Measurements from ENCODE around the gene ACBD6. TPM values are rescaled to one million over a fixed set of nuclear protein-coding genes. Genes with fewer than 3 reads are reported as not detected.

Gene ACBD6
- total and polyA plus RNA-seq, 2 experiments from 2014 or later = 72.2 to 73.9 TPM

GRCh38 chr1:180524160-180524914 lies 22.0 kb upstream of the ACBD6 start:
- no peak for DNase-seq (ENCODE audit: low read depth in 1 of 2, low spot score in 1 of 2)

GRCh38 chr1:180522213-180522515 lies 19.8 kb upstream of the ACBD6 start:
- Histone ChIP-seq H3K36me3 (no peaks in the 10 kb centered on the region), H3K4me3 (no peak overlapping the region), H3K27me3 (no peaks in the 10 kb centered on the region), H3K27ac (no peak overlapping the region), H3K9me3 (ENCODE audit: low read depth) (no peaks in the 10 kb centered on the region), H3K4me1 (ENCODE audit: low read depth) (peaks cover 32% of the 10 kb centered on the region)
- no peak for TF ChIP-seq CTCF (IDR thresholded peaks at IDR 0.05; ENCODE audit: low read depth, low read length)
- peak in 1 of 2 donors; percentile 60 for DNase-seq (ENCODE audit: low read depth in 1 of 2, low spot score in 1 of 2)

More at GRCh38 chr1:180524160-180524914, 22.0 kb upstream of the ACBD6 start:
- peaks cover 36% of the 10 kb centered on the region for H3K4me1 ChIP-seq (ENCODE audit: low read depth)
- no peaks in the 10 kb centered on the region for H3K27me3 ChIP-seq
- H3K9me3 ChIP-seq (ENCODE audit: low read depth) = no peaks in the 10 kb centered on the region
- no peaks in the 10 kb centered on the region for H3K36me3 ChIP-seq
- TF ChIP-seq CTCF (IDR thresholded peaks at IDR 0.05; ENCODE audit: low read depth, low read length) = no peak
- no peak overlapping the region for H3K27ac ChIP-seq
- no peak overlapping the region for H3K4me3 ChIP-seq

- H3K4me1 ChIP-seq (ENCODE audit: low read depth) = peaks cover 27% of the 10 kb centered on the region
- no peaks in the 10 kb centered on the region for H3K9me3 ChIP-seq (ENCODE audit: low read depth)
- no peak overlapping the region for H3K4me3 ChIP-seq
- DNase-seq (ENCODE audit: low read depth in 1 of 2, low spot score in 1 of 2) = peak; percentile 43 to 48
- no peaks in the 10 kb centered on the region for H3K27me3 ChIP-seq
- H3K27ac ChIP-seq = peak overlapping the region; percentile 48
- no peaks in the 10 kb centered on the region for H3K36me3 ChIP-seq
- TF ChIP-seq CTCF (IDR thresholded peaks at IDR 0.05; ENCODE audit: low read depth, low read length) = no peak
These were observed 19.3 kb upstream of the ACBD6 start for GRCh38 chr1:180521474-180522212.

GRCh38 chr1:180519846-180520245 lies 17.5 kb upstream of the ACBD6 start:
- no peak for DNase-seq (ENCODE audit: low read depth in 1 of 2, low spot score in 1 of 2)
- Histone ChIP-seq H3K36me3 (no peaks in the 10 kb centered on the region), H3K4me1 (ENCODE audit: low read depth) (peaks cover 17% of the 10 kb centered on the region), H3K27ac (no peak overlapping the region), H3K4me3 (no peak overlapping the region), H3K27me3 (no peaks in the 10 kb centered on the region), H3K9me3 (ENCODE audit: low read depth) (no peaks in the 10 kb centered on the region)
- TF ChIP-seq CTCF (IDR thresholded peaks at IDR 0.05; ENCODE audit: low read depth, low read length) = no peak

GRCh38 chr1:180515857-180516388 lies 13.5 kb upstream of the ACBD6 start:
- no peak overlapping the region for H3K4me3 ChIP-seq
- H3K4me1 ChIP-seq (ENCODE audit: low read depth) = peaks cover 4% of the 10 kb centered on the region
- H3K9me3 ChIP-seq (ENCODE audit: low read depth) = no peaks in the 10 kb centered on the region
- H3K27me3 ChIP-seq = no peaks in the 10 kb centered on the region
- TF ChIP-seq CTCF (IDR thresholded peaks at IDR 0.05; ENCODE audit: low read depth, low read length) = peak; percentile 71
- no peaks in the 10 kb centered on the region for H3K36me3 ChIP-seq
- peak; percentile 88 to 89 for DNase-seq (ENCODE audit: low read depth in 1 of 2, low spot score in 1 of 2)
- no peak overlapping the region for H3K27ac ChIP-seq

Measured in cardiac muscle cell (in vitro differentiated cells and primary cell).